DMS 273 (cell line): ENCODE results near the gene PTGES3L.
A peak's percentile ranks its signal among the peaks of the same experiment; 100 is the strongest.
"Not testable (repeated sequence)": the region's sequence is repeated elsewhere in the genome, so short reads cannot be mapped to it uniquely, and the experiment has no call there.

ENCODE experiments used
- DNase-seq: peaks from one replicate; lab custom pipeline; 2025; ENCODE audit not compliant: unreplicated experiment; lab: John Stamatoyannopoulos, UW

Gene PTGES3L

GRCh38 chr17:43014649-43015542 lies 35.0 kb upstream of the PTGES3L start:
- DNase-seq = no peak

GRCh38 chr17:43014020-43014648 lies 34.3 kb upstream of the PTGES3L start:
- DNase-seq = no peak

- DNase-seq = no peak
These were observed 33.4 kb upstream of the PTGES3L start for GRCh38 chr17:43013296-43013695.

- no peak for DNase-seq
These were observed 32.0 kb upstream of the PTGES3L start for GRCh38 chr17:43011728-43012472.

GRCh38 chr17:43010667-43011308 lies 30.9 kb upstream of the PTGES3L start:
- DNase-seq = no peak

GRCh38 chr17:43006639-43007551 lies 27.0 kb upstream of the PTGES3L start, which contains the start of gene IFI35:
TSS of gene IFI35 (plus strand) at chr17:43006784. CDS start at chr17:43006948, 164 bp downstream.
- peak; percentile 91 for DNase-seq

- peak; percentile 87 for DNase-seq
These were observed 23.8 kb upstream of the PTGES3L start for GRCh38 chr17:43003542-43004172.

GRCh38 chr17:43000894-43001293 lies 21.0 kb upstream of the PTGES3L start:
- DNase-seq = not testable (repeated sequence)

- no peak for DNase-seq
These were observed 19.2 kb upstream of the PTGES3L start for GRCh38 chr17:42999003-42999525.

GRCh38 chr17:42997984-42998938 lies 18.4 kb upstream of the PTGES3L start, which contains the start of gene RPL27:
TSS of gene RPL27 (plus strand) at chr17:42998419. CDS start at chr17:42998751, 332 bp downstream.
- DNase-seq = peak; percentile 100

GRCh38 chr17:42997390-42997983 lies 17.6 kb upstream of the PTGES3L start:
- peak; percentile 55 for DNase-seq

- DNase-seq = not testable (repeated sequence)
These were observed 14.0 kb upstream of the PTGES3L start for GRCh38 chr17:42993913-42994312.

GRCh38 chr17:42992872-42993271 lies 13.0 kb upstream of the PTGES3L start:
- DNase-seq = no peak

GRCh38 chr17:42991471-42991870 lies 11.6 kb upstream of the PTGES3L start:
- no peak for DNase-seq

GRCh38 chr17:42989726-42990652 lies 10.1 kb upstream of the PTGES3L start:
- DNase-seq = no peak

- no peak for DNase-seq
These were observed 9.3 kb upstream of the PTGES3L start for GRCh38 chr17:42989141-42989540.
